C4-2B (cell line): ENCODE measurements around the gene PPCS.
A peak's percentile ranks its signal among the peaks of the same experiment; 100 is the strongest.
"Not testable (repeated sequence)": the region's sequence is repeated elsewhere in the genome, so short reads cannot be mapped to it uniquely, and the experiment has no call there.

ENCODE experiments used
- H3K27ac ChIP-seq: fragments of 450-650 bp; 2 replicates; pipeline ENCODE4 v1.5.1; 2017
- ZFX ChIP-seq: fragments of 450-650 bp; IDR thresholded peaks from 2 replicates; pipeline ENCODE4 v1.6.1; 2017
- TF ChIP-seq, protein P1 (sequence below): fragments of 450-650 bp; conservative IDR thresholded peaks from 2 replicates; pipeline ENCODE4 v1.5.1; 2017; ENCODE audit warnings: mild to moderate bottlenecking

PPCS gene

GRCh38 chr1:42466030-42466429 lies 9.7 kb downstream of the PPCS start:
- TF ChIP-seq, protein P1, sequence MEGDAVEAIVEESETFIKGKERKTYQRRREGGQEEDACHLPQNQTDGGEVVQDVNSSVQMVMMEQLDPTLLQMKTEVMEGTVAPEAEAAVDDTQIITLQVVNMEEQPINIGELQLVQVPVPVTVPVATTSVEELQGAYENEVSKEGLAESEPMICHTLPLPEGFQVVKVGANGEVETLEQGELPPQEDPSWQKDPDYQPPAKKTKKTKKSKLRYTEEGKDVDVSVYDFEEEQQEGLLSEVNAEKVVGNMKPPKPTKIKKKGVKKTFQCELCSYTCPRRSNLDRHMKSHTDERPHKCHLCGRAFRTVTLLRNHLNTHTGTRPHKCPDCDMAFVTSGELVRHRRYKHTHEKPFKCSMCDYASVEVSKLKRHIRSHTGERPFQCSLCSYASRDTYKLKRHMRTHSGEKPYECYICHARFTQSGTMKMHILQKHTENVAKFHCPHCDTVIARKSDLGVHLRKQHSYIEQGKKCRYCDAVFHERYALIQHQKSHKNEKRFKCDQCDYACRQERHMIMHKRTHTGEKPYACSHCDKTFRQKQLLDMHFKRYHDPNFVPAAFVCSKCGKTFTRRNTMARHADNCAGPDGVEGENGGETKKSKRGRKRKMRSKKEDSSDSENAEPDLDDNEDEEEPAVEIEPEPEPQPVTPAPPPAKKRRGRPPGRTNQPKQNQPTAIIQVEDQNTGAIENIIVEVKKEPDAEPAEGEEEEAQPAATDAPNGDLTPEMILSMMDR, result no peak
- no peak for TF ChIP-seq ZFX
- no peak overlapping the region for H3K27ac ChIP-seq

DNA sequence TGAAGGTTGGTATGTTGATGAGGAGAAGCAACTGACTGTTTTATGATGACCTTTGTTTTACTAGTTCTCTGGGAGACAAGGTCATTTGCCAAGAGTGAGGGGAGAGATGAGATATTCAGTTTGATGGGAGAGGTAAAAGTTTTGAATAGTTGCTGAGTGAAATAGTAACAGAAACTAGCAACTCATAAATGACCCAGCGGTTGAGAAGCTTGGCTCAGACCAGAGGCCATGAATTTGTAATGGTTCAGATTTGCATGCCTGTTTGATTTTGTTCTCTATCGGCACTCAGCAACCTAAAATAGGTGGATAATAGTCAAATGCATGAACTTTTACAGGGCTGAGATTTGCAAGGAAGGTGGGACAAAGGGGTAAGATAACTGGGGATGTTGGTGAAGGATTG lies 13.4 kb downstream of the PPCS start:
- no peak overlapping the region for H3K27ac ChIP-seq
- TF ChIP-seq, protein P1, result no peak

DNA sequence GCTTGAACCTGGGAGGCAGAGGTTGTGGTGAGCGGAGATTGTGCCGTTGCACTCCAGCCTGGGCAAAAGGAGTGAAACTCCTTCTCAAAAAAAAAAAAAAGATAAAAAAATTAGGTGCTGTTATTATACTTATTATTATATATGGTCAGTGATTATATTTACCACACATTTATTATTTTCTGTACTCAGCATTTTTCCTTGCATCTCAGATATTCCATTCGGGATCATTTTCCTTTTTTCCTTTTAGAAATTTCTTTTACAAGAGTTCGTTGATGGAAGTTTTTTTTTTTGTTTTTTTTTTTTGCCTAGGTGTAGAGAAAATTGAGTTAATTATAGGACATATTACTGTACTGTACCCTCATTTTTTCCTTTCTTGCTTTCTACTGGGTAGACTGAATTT lies 20.3 kb downstream of the PPCS start:
- no peak overlapping the region for H3K27ac ChIP-seq
- TF ChIP-seq ZFX, result no peak
- TF ChIP-seq, protein P1, result no peak

- not testable (repeated sequence) for H3K27ac ChIP-seq
Observed at GRCh38 chr1:42477354-42477753, 21.0 kb downstream of the PPCS start.

DNA sequence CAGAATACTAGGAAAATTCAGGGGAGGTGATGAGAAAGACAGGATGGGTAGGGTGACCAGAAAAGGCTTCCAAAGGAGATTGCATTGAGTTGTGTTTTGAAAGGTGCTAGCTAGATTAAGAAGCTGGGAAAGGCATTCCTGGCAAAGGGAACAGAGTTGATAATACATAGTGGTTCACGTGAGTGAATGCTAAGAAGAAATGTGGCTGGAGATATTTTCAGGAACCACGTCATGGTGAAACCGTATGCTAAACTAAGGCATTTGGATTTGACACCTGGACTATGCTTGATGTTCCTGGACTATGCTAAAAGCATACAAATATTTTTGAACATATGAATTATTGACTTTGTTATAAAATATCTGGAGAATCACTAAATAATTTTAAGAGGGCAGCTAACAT lies 21.4 kb downstream of the PPCS start:
- no peak overlapping the region for H3K27ac ChIP-seq
- TF ChIP-seq ZFX, result no peak
- TF ChIP-seq, protein P1, result no peak

GRCh38 chr1:42479621-42480020 lies 23.3 kb downstream of the PPCS start:
- H3K27ac ChIP-seq, result no peak overlapping the region
- TF ChIP-seq, protein P1, result peak; percentile 18; the same call in 1 of the 2 replicates
- no peak for TF ChIP-seq ZFX

DNA sequence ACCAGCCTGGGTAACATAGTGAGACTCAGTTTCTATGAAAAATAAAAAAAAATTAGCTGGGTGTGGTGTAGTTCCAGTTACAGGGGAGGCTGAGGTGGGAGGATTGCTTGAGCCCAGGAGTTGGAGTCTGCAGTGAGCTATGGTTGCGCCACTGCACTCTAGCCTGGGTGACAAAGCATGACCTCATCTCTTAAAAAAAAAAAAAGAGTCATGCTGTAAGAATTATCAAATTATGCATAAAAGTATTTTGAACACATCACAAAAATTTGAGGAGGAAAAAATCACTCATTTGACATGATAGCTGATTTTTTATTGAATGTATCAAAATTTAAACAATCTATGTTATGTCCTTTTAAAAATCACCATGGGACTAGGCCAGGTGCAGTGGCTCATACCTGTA lies 24.6 kb downstream of the PPCS start:
- H3K27ac ChIP-seq, result no peak overlapping the region
- TF ChIP-seq, protein P1, result no peak
- no peak for TF ChIP-seq ZFX

- no peak overlapping the region for H3K27ac ChIP-seq
- no peak for TF ChIP-seq ZFX
- TF ChIP-seq, protein P1, result no peak
Observed at GRCh38 chr1:42482635-42483153, 26.4 kb downstream of the PPCS start.
